ENCODE measurements around the gene SHC3.
A peak's percentile ranks its signal among the peaks of the same experiment; 100 is the strongest.

Gene SHC3

DNA sequence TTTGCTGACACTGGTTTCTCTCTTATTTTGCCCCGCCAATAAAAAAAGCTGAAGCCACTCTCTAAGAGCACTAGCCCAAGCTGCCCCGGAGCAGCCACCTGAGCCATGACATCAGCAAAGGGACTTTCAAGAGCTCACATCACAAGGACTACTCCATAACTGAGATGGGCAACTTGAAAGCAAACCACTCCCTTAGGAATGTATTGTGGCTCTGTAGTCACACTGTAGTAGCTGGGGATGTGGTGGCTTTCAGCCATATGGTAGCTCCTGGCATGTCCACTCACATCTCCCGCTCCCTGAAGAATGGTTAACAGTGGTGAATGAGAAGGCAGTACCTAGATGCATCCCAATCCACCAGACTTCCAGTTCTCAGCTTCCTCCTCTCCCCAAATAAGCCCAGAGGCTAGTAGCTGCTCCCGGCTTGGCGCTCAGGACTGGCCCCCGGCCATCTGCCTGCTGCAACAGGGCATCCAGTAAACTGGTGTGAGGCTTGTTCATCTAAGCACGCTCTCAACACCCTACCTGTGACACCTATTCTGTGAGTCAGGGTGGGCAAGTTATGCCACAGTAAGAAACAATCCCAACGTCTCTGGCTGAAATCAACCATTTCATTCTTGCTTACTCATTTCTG, 123.6 kb downstream of the SHC3 start:
- no peak for DNase-seq

DNA sequence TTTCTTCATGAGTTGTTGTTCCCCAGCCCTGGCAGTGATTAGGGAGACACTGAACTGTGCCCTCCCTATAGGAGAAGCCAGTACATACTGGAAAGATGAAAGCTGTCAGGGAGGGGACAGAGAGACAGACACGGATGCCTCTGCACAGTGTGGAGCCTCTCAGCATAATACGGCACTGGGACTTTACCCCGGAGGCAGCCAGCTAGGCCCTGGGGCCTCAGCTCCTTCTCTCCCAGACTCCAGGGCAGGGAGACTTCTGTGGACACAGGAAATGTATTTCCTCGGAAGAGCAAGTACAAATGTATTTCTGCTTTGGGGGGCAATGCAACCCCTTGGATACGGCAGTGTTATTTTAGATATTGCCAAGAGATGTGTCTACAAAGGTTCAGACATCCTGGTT, 125.3 kb downstream of the SHC3 start:
- no peak for DNase-seq

DNA sequence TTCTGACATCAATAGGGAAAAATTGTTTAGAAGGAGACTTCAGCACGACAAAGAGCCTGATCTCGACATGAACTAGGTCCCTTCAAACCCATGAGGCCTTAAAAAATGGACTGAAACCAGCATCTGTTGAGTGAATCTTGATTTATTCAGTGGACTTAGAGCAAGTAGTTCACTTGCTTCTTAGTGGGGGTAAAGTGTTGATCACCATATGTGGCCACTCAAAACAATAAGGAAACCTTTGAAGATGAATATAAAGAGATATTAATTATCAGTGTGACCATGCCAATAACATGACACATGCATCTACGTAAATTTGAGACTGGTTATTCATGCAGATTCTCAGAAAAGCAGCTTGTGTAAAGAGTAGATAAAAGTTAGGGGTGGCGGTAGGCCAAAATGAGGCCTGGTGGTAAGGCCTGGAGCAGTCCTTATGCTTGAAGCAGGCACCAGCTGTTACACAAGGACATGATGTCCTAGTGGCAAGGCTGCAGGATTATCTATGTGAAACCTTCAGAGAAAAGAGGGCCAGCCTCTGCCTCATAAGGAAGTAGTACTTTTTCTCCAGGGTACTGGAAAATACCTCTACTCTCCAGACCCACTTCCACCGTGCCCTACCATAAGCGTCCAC, 126.0 kb downstream of the SHC3 start:
- DNase-seq = no peak

DNA sequence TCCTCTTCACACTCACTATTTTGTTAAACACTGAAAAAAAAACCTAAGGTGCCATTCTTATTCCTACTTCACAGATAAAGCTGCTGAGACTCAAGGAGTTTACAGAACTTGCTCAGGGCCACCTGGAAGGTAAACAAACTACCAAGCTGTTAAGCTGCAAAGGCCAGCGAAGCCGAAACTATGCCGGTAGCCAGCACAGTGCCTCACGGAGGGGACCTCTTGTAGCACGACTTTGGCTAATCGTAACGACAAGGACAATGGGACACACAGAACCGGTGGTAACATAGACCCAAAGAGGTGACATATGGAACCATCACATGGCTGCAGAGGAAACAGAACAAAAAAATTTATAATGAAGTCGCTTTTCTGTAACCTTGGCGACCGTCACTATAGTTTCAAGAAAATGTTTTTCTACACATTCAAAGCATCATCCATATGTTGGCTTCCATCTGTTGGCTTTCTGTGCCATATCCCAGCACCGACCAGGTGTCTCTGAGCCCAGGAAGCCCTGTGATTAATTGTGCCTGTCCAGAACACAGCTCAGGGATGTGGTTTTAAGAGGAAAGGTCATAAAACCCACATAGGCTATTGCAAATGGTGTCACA, 127.1 kb downstream of the SHC3 start:
- no peak for DNase-seq

DNA sequence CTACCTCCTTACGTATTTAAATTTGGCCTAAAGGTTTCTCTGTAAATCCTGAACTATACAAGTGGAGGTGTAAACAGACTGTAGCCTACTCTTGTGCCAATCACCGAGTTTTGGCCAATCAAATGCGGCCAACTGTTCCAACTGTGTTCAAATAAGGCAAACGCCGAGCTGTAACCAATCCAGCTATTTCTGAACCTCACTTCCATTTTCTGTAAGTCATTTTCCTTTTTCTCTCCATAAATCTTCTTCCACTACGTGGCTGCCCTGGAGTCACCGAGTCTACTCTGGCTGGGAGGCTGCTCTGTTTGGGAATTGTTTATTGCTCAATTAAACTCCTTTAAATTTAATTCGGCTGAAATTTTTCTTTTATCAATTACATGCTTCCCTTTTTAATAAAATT, 129.0 kb downstream of the SHC3 start:
- no peak for DNase-seq

DNA sequence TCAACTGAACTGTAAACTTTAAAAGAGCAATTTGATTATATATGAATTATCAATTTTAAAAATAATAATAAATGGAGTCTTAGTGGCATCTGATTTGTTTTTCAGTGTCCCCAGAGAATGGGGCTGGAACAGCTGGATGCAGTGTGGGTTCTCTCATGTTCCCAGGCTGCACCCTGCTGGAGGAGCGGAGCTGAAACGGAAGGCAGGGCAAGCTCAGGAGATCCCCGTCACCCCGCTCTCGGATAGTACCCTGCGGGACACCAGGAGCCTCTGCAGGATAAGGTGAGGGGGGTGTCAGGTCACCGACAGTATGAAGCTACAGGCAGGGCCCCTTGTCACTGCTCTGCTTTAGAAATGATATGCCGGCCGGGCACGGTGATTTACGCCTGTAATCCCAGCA, 130.0 kb downstream of the SHC3 start:
- no peak for DNase-seq

DNA sequence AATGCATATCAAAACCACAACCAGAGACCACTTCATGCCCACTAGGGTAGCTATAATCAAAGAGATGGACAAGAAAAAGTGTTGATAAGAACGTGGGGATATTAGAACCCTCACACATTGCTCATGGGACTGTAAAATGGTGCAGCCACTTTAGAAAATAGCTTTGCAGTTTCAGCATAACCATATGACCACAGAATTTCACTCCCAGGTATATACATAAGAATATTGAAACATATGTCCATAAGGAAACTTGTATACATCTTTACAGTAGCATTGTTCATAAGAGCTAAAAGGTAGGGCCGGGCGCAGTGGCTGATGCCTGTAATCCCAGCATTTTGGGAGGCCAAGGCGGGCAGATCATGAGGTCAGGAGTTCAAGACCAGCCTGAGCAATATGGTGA, 131.0 kb downstream of the SHC3 start:
- DNase-seq = no peak

DNA sequence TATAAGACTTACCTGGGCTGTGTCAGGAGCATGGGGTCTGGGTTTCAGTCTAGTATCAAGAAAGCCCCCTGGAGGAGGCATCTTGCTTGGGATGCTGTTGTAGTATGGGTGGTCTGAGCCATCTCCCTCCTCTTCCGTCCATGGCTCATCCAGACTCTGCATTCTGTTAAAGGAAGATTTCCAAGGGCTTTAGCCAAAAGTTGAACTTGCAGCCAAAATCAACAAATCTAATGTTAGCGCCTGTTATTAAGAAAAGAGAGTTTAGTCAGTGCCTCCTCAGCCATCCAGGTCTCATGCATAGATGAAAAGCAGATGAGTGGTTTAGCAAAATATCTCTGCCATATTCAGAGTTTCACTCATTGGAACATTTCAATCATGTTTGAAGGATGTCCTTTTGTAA, 131.8 kb downstream of the SHC3 start:
- no peak for DNase-seq

DNA sequence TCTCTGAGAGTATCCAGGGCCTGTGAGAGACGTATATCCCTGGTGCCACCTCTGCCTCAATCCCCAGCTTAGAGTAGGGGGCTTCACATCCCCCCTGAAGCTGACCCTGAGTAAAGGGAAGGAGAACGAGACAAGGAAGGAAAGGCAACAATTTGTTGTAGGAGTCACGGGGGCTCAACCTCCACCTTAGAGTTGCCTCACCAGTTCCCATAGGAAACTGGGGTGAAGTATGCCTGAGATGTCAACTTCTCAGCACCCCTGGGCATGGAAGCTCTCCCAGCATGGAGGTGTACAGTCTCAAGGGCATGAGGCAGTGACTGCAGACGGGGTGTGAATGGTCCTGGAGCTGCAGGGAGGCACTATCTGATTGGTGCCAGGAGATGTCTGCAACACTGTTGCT, 133.7 kb downstream of the SHC3 start:
- DNase-seq = no peak

DNA sequence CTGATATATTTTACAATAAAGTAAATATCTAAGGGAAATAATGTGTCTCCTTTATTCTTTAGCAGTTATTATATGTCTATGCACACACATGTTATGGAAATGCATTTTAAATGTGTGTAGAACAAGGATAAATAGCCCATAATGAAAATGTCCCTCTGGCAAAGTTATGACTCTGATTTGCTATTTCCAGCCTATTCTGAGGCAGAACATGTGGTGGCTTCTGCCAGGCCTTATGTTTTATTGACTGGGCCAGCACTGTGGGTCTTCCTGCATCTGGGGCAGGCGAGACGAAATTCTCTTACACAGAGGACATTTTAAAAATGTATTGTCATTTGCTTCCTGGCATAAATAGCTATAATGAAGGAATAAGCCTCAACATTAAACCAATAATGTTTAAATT, 134.5 kb downstream of the SHC3 start:
- DNase-seq = no peak

DNA sequence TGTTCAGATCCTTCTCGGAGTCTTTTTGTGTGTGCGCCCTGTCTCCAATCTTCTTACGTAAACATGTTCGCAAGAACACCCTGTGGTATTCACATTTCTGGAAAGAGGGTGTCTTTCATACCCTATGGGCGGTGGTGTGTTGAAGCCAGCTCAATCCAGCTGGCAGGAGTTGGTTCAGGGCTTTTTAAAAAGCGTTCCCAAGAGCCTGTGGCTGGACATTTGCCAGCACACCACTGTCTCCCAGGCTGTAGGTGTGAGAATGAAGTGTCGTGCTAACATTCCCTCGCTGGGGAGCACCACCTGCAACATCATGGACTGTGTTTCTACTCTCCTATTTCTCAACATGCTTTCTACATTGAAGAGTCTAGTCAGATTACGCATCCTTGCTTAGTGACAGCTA, 135.6 kb downstream of the SHC3 start:
- peak in 1 of 51 donors; percentile 51 for DNase-seq

DNA sequence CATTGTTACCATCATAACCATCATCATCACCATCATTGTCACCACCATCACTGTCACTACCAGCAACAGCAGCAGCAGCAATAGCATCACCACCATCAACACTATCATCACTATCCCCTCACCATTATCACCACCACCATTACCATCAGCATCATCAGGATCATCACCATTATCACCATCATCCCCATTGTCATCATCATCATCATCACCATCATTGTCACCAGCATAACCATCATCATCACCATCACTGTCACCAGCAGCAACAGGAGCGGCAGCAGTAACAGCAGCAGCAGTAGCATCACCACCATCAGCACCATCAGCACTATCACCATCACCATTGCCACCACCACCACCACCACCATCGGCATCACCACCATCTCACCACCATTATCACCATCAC, 139.0 kb downstream of the SHC3 start:
- DNase-seq = no peak

DNA sequence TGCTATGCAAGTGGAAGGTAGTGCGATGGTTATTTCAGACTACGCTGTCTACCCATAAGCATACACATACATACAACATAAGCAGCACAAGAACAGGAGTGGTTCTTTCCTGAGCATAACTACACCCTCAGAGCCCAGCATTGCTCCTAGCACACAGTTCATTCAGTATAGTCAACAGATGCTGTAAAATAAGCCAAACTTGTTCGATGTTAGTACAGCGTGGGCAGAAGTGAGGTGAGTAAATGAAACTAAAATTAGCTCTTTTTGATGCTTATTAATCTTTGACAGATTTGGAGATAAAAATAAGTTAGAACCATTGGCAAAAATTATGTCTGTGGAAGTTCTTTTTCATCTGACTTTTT, 139.5 kb downstream of the SHC3 start:
- DNase-seq = no peak

DNA sequence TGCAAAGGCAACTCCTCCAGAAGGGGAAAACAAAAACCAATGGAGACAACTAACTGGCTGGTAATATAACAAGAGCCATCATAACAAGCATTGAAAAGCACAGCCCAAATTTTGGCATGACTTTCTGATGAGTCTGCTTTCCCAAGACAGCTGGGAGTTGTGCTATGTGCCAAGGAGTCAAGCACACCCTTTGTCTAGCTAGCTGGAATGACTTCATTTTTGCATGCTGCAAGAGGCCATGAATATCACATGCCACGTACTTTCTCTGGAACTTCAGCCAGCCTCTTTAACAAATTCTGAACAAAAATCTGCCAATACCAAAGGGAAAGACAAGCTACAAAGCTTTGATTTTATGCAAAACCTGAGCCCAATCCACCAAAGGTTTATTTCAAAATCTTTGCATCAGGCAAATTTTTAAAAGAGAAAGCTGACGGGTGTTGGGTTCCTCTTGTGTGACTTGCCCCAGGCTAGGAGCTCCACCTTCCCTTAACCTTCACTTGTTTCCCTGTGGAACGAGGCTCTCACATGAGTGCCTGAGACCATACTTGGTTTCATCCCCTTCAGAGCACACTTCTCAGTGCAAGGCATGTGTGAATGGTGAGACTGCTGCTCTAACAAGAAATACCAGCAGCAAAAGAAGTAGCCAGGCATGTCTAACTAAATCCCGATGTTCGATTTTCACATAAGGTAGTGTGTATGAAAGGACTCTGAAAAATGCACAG, 140.1 kb downstream of the SHC3 start:
- DNase-seq = peak in 26 of 51 donors; percentile 5 to 78 (median 36)

DNA sequence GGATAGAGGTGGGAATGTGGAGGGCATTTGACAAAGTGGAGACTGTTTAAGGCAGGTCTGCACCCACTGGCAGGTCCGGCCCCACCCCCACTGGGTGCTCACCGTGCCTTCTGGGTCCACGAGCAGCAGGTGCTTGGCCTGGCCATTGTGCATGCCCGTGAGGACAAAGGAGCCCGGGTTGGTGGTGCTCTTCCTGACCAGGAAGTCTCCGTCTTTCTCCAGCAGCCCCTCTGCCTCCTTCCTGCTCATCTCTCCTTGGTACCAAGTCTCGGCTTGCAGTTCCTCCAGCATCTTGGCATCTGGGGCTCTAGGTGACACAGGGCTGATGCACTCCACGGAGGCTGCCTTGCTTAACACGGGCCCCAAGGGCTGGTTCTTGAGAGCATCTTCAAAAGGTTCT, 140.7 kb downstream of the SHC3 start:
- no peak for DNase-seq

DNA sequence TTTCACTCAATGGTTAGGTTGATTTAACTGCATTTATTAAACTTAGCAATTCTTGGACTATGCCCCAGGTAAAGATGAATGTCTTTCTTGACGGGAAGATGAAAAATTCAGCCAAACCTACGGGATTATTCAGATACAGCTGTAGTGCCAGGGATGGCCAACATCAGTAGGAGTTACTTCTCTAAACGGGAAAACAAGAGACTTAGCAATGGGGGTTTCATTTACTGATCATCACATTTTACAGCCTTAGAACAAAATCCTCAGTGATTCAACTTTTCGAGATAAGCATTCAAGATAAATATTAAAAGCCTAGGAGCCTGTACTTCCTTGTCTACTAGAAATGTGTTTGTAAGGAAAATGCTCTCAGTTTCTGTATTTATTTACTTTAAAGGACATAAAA, 141.3 kb downstream of the SHC3 start:
- no peak for DNase-seq

DNA sequence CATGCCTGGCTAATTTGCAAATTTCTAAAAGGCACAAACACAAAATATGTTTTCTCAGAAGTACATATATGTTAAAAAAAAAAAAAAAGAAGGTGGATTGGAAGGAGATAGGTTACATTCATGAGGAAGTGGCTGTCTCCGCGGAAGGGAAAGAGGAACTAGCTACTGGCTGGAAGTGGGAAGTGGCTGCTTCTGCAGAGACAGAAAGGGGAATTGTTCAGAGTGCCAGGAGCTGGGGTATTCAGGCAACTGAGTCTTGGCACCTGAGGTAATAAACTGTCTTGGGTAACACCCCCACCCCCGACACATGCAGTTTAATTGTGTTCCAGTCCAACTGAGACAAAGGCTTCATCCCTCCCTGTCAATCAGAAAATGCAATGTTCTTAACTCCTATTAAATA, 141.7 kb downstream of the SHC3 start:
- peak in 11 of 51 donors; percentile 2 to 21 (median 13) for DNase-seq

DNA sequence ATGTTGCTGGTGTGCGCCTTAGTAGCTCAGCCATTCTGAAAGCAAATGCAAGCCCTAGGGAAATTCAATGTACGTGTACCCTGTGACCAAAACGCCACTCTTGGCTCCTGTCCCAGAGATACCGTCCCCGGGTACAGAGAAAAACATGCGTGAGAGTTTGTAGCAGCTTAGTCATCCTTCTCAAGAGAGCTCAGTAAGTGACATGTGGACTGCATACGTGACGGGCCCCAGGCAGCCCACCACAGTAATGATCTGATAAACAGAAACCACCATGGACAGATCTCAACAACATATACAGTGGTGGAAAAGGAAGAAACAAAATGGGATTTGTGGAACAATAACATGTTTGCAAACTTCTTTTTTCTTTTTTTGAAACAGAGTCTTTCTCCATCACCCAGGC, 142.2 kb downstream of the SHC3 start:
- peak in 2 of 51 donors; percentile 18 to 42 for DNase-seq

DNA sequence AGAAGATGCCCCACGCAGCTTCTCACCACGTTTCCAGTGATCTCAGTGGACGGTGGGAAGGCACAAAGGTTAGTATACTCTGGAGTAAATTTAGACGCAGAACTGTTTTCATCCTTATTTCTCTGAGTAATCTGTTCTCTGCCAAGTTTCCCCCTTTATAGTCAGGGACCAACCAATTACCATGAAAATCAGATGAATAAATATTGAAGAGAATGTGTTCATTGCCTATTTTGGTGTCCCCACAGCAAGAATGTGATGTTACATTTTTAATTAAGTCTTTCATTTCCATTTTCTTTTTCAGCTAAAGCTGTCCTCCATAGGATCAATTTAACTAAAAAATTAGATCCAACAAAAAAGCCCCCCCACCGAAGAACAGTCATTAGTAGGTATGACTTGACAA, 146.0 kb downstream of the SHC3 start:
- DNase-seq = peak in 1 of 51 donors; percentile 41

DNA sequence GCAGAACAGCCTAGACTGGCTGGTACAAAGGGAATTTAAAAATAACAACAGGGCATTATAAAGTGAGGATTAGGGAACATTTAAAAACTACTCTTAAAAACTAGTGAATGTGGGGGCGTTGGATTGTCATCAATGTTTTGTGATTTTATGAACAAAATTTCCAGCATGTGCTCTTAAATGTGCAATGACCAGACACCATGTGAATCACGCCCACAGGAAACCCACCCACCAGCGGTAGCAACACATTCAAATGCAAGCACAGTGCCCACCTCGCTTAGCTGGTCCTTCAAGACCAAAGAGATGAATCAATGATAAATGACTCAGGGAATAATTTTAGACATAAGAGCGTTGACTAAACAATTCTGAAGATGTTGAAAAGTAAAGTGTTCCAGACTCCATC, 146.4 kb downstream of the SHC3 start:
- no peak for DNase-seq

DNA sequence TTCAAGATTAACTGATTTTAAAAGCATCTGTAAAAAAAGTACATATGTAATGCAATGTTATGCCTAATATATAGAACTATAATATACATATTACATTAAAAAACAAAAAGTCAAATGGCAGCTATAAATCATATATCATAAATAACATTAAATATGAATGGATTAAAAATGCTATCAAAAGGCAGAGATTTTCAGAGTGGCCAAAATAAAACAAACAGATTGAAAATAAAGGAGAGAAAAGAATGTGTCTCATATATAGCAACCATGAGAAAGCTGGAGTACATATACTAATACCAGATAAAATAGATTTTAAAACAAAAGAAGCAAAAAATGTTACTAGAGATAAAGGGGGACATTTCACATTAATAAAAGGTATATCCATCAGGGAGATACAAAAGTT, 148.8 kb downstream of the SHC3 start:
- DNase-seq = no peak

DNA sequence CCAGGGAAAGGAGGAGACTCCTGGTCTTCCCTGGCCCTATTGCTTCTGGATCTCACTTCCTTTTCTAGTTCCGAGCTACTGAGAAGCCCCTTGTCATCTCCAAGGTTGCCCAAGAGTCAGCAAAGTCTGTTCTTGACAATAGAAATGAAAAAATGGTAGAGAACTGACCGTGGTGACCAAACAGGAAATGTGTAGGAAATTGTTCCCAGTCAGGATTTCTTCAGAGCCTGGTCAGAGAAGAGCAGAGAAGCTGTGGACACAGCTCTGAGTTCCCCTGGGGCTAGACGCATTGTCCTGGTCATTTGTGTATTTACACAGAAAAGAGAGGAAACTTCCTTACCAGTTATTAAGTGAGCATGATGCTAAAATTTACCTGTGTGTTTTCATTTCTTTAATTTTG, 151.7 kb downstream of the SHC3 start:
- DNase-seq = no peak

DNA sequence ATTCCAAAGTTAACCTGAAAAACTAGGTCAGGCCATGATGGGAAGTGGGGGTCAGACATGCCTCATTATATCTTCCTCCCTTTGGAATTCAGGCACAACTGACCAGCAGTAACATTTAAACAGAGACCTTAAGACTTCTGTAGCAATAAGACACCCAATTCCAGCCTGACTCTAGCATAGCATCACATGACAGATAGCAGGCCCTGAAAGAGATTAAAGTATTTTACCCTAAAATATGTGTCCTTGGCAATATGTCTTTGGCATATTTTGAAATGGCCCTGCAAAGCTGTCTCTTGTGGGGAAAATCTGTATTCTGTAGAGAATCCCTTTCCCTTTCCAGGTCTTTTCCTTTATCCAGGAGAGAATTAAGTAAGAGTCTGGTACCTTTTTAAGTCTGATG, 153.1 kb downstream of the SHC3 start:
- no peak for DNase-seq

Data from hypothalamus (tissue), 51 donors.